Daoy (cell line): Measurements from ENCODE around the gene ARNT2. TPM values are rescaled to one million over a fixed set of nuclear protein-coding genes. Genes with fewer than 3 reads are reported as not detected.

ENCODE experiments used
- DNase-seq: peaks from one replicate; pipeline ENCODE4 v3.0.0-alpha.2; 2015; ENCODE audit warnings: low read depth
- total RNA-seq: library from RNA; depleted of rRNA; stranded (reverse); fragments of >200 nt; shearing (Covaris generic); gene quantifications from 2 replicates; pipeline ENCODE4 v1.2.3, GENCODE V29; 2014

ARNT2 gene
- total RNA-seq, 1 experiment from 2014 or later = 8.0 TPM

GRCh38 chr15:80593486-80594030, 189.4 kb downstream of the ARNT2 start:
- DNase-seq = no peak

DNA sequence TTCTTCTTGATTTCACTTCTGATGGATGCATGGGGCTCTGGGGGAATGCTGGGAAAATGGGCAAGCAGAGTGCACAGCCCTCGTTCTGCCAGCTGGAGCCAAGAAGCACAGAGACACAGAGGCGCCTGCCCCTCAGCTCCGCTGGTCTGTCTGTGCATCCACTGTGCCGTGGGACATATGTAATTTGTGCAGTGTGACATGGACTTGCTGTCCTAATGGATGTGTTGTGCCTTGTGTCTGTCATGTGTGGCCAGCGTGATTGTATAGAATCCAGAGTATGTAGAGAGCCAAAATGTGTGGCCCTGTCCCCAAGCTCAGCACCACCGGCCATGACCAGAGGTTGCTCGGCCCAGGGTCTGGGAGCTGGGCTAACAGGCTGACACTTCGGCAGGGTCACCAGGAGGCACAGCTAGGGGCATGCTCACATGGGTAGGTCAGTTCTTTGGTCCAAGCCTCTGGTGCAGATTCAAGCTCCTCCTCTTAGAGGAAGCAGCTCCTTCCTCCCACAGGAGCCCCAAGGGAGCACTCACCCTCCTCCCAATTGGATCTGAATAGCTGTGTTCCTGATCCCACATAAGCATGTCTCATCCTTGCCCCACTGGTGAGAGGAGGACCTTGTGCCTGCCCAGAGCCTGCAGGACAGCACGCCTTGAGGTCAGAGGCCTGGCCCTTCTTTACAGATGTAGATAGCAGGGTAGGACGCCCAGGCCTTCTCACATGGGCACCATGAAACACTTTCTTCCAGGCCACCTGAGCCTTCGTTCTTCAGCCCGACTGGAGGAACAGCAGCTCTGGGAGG, 190.1 kb downstream of the ARNT2 start:
- no peak for DNase-seq

- no peak for DNase-seq
These were observed 191.2 kb downstream of the ARNT2 start for GRCh38 chr15:80595396-80595795.

- DNase-seq = no peak
These were observed 192.4 kb downstream of the ARNT2 start for GRCh38 chr15:80596521-80596976.

- no peak for DNase-seq
These were observed 192.9 kb downstream of the ARNT2 start for GRCh38 chr15:80597076-80597475.

- no peak for DNase-seq
These were observed 195.2 kb downstream of the ARNT2 start for GRCh38 chr15:80599359-80599758.

- no peak for DNase-seq
These were observed 196.4 kb downstream of the ARNT2 start for GRCh38 chr15:80600626-80601025.

GRCh38 chr15:80601256-80601655, 197.1 kb downstream of the ARNT2 start:
- no peak for DNase-seq

DNA sequence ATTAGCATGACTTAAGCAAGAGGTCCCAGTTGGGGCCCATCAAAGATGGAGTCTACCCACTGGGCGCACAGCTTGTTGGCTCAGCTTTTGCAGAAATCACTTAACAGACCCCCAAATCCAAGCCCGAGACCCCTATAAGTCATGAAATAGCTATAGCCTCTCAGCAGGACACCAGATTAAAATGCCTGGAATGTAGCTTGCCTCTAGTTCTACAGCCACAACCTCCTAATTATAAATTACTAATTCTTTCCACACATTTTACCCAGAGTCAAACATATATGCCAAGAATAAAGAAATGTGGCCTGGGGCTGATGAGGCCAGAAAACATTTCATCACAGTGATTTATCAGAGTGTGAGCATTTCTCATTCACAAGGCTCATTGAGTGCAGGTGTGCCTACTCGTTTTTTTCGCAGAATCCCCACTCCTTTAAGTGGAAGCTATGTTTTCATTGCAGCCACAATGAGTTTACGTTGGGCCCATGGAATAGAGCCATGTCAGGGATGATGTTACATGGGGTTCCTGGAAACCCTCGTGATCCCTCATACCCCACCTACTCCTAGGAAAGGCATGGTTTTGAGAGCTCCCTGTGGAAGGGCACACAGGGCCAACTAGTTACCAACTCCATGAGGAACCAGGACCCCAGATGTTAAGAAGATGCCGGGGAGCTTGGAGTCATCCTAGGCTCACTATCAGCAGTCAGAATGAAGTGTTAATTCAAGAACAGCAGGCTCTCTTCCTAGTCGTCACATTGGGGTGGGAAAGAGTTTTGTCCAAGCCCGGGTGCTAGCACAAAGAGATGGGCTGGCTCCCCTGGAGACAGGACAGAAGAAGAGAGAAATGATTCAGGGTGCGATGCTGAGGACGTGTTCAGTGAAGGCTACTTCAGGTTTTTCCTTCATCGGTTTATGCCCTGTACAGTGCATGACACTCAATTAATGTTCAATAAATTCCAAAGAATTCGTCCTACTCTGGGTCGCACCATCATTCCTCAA, 200.7 kb downstream of the ARNT2 start:
- no peak for DNase-seq

GRCh38 chr15:80605591-80606150, 201.5 kb downstream of the ARNT2 start:
- no peak for DNase-seq

GRCh38 chr15:80606511-80607071, 202.4 kb downstream of the ARNT2 start:
- DNase-seq = no peak

DNA sequence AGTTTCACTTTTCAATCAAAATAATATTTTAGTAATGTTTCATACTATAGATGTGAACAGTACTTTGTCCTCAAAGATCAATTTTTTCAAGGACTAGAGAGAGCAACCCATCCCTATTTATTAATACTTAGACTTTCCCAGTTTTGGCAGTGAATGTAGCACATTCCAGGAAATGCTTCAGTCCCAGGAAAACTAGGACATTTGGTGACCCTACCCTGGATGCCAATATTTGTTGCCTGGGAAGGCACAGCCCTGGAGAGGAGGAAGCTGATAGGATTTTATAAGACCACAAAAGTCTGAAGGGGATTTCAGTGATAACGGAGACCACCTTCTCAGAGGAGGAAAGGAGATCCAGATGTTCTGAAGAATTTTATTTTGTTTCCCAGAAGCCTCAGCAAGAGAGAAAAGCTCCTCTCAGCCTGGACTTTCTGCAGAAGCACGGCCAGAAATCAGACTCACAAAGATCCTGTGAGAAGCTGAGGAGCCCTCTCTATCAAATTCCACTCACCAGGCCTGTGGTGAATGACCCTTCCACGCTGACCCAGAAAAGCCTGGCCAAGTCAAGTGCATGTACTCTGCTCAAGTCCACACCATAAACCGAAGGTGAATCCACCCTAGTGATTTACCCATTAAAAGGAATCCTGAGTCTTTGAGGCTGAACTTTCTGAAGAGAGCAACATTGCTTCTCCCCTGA, 203.3 kb downstream of the ARNT2 start:
- no peak for DNase-seq

GRCh38 chr15:80608688-80609087, 204.5 kb downstream of the ARNT2 start:
- no peak for DNase-seq

- no peak for DNase-seq
These were observed 204.9 kb downstream of the ARNT2 start for GRCh38 chr15:80609091-80609490.

GRCh38 chr15:80609512-80609946, 205.3 kb downstream of the ARNT2 start:
- DNase-seq = no peak

GRCh38 chr15:80611543-80612080, 207.4 kb downstream of the ARNT2 start:
- DNase-seq = no peak

- no peak for DNase-seq
These were observed 208.1 kb downstream of the ARNT2 start for GRCh38 chr15:80612118-80612823.

DNA sequence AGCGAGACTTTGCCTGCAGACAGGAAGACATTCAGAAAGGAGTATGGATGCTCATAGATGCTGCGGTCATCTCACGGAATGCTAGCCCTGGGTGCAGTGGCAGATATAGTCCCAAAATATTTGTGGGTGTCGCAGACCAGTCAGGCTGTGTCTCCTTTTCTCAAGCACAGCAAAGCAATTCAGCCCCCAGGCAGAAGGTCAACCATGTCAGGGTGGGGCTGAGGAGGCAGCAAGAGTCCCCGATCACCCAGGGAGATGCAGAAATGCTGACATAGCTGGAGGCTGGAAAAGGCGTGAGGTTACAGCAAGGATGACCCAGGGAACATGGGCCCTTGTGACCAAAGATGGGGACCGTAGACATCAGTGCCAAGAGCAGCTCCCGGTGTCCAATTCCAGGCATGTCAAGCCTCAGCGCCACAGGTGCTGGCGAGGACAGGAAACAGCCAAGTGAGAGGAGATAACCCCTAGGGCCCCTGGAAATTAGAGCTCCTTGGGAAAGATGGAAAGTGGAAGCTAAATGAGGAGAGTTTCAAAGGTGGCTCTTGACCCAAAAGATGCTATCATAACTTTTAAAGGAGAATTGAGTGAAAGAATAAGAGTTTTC, 209.7 kb downstream of the ARNT2 start:
- no peak for DNase-seq

DNA sequence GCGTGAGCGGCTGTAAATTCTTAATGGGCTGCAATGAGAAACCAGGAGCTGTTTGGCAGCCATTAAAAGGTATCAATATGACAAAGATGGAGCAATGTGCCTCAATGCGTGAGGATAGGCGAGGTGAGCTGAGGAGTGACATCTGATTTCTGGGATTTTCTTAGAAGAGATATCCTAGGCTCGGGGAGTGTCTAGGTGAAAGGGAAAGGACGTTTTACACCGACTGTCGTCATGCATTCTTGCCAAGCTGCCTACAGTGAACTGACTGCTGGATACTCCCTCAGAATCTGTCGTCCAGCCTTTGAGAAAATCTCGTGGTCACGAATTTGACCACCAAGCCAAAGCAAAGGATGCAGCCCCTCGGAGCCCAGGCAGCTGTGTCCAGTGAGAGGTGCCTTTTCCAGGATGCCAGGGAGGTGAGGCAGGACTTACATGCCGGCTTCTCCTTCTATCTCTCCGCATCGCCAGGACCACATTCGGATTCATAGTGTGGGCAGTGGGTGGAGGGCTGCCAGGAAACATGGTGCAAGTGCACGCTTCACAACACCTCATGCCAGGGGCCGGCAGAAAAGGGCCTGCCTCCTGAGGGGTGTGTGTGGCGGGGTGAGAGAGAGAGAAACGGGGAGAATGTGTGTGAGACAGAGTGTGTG, 210.7 kb downstream of the ARNT2 start:
- no peak for DNase-seq
